Activated CD8-positive, alpha-beta memory T cell treated with anti-CD3 and anti-CD28 coated beads, Interleukin-2, amount 50 U/mL, for 24 hours (primary cell): ENCODE results near the gene EGFR.

Source experiments
- DNase-seq: peaks from one replicate; pipeline ENCODE4 v3.0.0-alpha.2; 2020; ENCODE audit errors: extremely low read depth

The EGFR gene

DNA sequence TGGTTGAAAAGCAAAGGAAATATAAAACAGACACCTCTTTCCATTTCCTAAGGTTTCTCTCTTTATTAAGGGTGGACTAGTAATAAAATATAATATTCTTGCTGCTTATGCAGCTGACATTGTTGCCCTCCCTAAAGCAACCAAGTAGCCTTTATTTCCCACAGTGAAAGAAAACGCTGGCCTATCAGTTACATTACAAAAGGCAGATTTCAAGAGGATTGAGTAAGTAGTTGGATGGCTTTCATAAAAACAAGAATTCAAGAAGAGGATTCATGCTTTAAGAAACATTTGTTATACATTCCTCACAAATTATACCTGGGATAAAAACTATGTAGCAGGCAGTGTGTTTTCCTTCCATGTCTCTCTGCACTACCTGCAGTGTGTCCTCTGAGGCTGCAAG lies 191.9 kb downstream of the EGFR start:
- DNase-seq = no peak

DNA sequence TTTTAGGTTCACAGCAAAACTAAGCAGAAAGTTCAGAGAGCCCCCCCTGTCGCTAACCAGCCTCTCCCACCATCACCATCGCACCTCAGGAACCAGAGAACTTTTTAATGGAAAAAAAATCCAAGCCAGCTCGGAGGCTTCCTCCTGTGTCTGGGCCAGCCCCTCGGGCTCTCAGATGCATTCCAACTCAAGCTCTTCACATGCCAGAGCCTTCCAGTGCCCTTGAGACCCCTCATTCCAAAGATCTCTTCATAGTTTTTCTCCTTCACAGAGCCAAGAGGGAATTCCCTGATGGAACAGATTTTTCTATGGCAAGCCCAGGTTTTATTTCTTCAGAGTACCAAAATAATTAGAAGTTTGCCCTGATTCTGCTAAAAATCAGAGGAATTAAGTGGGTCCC lies 192.9 kb downstream of the EGFR start:
- no peak for DNase-seq

DNA sequence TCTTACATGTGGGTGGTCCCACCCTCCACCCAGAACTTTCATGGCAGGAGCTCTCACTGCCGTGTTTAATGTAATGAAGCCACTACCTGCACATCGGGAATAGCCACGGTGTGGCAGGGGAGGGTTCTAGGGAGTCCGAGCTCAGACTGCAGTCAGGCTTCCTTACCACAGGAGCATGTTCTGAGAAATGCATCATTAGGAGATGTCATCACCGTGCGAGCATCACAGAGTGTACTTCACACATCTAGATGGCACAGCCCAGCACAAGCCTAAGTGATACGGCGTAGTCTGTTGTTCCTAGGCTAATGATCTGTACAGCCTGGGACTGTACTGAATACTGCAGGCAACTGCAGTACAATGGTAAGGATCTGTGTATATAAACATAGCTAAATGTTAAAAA lies 193.4 kb downstream of the EGFR start:
- DNase-seq = no peak

DNA sequence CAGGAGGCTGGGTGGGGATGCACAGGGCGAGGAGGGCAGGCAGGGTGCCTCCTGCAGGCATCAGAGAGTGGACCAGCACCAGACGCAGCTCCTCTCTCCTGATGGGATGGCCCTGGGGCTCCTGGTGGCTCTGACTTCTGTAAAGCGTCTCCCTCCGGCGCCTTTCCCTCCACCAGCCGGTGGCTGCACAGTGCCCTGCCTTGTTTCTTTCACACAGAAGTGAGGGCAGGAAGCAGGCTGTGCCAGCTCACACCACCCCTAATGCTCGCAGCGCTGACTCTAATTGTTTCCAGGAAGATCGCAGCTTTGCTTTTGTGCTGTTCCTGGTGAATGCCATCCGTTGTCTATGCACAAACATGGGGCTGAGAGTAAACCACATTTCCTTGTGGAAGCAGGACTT lies 194.0 kb downstream of the EGFR start:
- no peak for DNase-seq

DNA sequence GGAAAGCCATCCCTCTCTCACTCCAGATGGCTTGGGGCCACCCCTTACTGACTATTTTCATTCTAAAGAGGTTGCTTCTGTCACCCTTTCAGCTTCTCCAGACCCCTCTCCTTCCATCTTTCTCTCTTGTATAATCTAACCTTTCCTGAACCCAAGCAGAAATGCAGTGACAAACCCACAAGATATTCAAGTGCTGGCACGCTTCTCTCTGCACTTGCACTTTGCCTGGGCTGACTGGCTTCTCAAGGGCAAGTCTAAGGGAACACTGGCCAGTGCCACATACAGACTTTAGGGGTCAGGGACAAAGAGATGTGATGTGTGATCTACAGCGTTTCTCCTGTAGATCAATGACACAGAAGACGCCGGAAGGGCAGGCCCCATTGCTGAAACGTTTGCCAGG lies 195.9 kb downstream of the EGFR start:
- DNase-seq = no peak

DNA sequence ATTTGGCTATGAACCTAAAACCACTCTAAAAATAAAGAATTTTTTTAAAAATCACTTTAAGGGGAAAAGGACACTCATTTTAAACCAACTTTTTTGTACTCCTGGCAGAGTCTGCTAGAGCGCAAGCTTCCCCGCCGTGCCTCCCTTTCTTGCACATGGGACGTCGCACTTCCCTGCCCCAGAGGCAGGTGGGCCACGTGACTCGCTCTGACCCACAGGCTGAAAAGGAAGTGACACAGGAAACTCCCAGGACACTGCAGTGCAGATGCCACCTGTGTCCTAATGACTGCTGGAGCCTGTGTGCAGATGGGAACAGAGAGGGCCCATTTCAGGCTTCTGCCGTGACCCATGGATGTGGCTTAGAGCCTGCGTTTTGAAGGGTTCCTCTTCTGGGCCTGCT lies 204.2 kb downstream of the EGFR start:
- DNase-seq = no peak

DNA sequence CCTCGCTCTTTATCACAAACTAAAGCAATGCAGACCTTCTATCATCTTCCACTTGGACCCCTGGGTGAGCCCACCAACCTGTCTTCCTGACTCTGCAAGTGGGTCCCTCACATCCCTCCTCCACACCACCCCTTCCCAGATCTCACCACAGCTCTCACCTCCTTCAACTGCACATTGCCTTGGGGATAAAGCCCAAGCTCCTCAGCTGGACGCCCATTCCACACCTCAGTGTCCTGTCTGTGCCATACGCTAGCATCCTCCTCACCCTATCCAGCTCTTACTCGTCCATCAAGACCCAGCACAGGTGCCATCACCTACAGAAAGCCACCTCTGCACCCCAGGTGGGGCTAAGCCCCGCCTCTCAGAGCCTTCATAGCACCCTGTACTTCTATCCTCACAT lies 205.3 kb downstream of the EGFR start:
- no peak for DNase-seq

DNA sequence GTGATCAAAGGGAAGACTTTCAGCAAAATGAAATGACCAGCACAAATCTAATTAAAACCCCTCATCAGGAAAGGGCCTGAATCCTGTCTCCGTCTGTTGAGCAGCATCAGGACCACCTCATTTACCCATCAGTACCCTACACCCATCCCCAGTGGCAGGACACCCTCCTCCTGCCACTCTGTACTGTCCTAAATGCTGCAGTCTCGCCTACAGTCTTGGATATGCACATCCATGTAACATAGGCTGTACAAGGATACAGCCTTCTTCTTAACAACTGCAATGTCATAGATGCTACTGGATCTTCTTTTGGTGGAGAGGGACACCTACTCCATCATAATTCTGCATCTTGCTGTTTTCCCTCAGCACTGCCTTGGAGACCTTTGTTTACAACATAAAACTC lies 206.0 kb downstream of the EGFR start:
- DNase-seq = no peak

DNA sequence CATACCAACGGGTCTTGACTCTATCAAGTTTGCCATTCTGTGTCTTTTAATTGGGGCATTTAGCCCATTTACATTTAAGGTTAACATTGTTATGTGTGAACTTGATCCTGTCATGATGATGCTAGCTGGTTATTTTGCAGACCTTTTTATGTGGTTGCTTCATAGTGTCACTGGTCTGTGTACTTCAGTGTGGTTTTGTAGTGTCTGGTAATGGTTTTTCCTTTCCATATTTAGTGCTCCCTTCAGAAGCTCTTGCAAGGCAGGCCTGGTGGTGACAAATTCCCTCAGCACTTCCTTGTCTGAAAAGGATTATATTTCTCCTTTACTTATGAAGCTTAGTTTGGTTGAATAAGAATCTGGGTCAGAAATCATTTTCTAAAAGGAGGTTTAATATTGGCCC lies 211.2 kb downstream of the EGFR start:
- no peak for DNase-seq

DNA sequence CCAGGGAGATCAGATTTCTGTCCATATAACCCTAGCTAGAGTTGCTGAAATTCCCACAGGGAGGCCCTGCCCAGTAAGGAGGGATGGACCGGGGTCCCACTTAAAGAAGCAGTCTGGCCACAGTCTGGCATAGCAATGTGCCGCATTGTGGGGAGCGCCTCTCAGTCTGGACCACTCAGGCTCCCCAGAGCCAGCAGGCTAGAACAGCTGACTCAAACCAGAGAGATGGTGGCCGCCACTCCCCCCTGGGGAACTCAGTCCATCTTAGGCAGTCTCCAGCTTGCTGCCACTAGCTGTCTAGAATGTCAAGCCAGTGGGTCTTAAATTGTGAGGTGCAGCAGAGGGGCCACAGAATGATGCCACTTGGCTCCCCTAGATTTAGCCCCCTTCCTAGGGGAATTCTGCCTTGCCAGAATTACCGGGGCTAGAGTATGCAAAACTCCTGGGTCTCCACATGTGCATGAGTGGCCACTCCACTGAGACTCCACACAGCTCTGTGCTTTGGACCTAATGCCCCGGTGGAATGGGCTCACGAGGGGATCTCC lies 213.0 kb downstream of the EGFR start:
- no peak for DNase-seq

DNA sequence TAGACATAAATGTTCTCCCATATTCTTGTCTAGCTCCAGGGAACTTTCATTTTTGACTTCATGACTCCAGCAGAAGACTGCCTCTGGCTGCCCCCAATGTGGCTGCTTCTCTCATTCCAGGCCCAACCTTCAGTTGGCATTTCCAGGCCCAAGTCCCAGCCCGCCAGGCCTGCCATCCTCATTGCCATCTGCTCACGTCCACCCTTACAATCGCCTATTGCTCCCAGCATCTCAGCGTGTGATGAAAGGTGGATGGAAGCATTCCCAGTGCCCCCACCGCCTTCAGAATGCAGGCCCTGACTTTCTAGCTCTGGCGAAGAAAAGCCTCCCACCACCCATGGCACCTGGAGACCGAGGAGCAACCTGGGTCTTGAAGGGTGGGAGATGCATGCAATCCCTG lies 214.2 kb downstream of the EGFR start:
- DNase-seq = no peak

DNA sequence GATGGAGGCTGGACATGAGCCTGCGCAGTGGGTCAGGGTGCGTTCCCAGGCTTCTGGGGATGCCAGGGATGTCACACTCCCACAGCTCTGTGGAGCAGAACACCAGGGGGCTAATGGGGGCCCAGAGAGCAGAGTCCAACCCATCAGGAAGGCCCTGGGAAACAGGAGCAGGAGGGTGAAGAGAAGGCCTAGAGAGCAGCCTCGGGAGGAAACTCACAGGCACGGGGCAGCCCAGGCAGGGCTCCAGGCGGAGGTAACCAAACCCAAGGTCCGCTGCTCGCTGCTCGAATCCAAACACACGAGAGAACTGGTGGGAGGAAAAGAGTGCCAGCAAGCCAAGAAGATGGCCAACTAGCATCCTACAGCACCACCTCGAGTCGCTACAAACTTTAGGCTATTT lies 215.6 kb downstream of the EGFR start:
- no peak for DNase-seq

DNA sequence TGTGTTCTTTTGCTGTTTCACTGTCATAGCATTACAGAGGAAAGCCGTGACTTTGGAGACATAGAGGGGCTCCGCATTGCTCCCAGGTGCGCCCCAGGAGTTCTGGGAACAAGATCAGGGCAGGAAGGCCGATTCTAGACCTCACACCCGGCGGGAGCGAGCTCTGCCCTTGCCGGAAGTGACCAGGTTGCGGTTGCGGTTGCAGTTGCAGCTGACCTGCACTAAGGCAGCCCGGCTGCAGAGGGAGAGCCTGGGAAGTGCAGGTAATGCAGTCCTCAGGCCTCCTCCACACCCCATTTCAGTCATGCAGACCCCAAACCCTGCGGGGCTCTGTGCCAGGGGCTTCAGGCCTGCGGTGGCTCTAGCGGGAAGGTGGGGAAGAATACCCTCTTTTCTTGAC lies 216.3 kb downstream of the EGFR start:
- DNase-seq = no peak

DNA sequence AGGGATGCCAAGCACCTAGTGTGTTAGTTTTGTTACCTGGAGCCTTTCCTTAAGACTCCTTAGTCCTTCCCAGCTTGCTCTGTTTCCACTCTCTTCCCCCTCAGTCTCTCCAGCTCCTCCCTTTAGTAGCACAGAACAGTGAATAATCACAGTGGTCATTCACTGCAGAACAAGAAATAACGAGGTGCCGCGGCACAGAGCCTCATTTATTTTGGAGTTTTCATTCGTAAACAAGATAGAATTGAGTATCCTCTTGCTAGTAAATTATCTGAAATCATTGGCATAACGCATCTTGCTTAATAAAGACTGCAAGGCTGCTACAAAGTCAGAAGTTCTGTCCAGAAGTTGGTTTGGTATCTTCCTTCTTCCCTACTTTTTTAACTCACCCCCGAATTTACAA lies 217.0 kb downstream of the EGFR start:
- DNase-seq = no peak

DNA sequence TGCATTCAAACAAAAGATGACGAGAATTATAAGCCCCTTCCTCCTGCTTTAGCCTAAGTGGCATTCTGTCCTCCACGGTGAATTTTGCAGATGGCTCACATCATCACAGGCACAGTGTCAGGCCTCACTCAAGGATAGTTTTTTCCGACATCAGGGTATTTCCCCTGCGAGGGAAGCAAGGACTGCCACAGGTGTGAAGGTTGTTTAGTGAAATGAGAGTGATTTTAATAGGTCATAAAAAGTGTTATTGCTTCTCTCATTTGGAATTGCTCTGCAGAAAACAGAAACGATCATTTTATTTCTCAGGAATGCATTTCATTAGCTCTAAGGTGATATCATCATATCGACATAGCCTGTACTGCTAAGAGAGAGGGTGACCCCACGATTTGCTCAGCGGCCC lies 217.7 kb downstream of the EGFR start:
- DNase-seq = no peak

DNA sequence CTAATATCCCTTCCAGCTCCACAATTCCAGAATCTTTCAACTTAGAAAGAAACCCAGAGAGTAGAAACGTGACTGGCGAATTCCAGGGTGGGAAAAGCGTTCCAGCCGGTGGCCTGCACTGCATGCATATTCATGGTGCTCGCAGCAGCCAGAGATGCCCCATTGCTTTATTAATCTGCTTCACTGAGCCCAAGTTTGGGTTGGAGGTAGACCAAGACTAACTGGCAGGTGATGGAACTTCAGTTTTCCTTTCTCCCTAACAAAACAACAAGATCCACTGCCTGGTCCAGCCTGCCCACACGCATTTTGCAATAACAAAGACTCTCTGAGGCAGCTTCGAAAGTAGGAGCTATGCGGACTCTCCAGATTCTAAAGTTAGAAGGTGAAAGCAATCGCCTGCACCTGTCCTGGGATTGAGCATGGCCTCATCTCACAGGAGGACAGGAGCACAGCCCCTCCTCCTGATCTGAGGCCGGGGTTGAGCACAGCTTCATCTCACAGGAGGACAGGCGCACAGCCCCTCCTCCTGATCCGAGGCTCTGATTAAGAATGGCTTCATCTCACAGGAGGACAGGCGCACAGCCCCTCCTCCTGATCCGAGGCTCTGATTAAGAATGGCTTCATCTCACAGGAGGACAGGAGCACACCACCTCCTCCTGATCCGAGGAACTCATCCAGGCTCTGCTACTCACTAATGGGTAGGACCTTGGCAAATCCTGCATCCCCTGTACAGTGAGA lies 218.5 kb downstream of the EGFR start:
- no peak for DNase-seq

DNA sequence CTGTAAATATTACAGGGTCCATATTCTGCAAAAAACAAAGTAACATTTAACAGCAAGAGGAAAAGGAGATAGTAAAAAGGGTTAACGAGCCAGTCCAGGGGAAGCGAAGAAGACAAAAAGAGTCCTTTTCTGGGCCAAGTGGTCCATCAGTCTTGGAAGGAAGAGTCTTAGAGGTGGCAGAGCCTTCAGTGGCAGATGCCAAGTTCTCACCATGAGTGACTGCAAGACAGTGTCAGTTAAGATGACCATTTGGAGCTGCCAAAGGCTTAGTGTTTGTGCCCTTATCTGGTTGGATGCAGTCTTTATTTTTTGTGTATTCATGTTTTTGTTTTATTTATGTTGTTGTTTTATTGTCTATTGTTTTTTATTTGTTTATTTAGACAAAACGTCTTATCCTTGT lies 220.6 kb downstream of the EGFR start:
- DNase-seq = no peak

DNA sequence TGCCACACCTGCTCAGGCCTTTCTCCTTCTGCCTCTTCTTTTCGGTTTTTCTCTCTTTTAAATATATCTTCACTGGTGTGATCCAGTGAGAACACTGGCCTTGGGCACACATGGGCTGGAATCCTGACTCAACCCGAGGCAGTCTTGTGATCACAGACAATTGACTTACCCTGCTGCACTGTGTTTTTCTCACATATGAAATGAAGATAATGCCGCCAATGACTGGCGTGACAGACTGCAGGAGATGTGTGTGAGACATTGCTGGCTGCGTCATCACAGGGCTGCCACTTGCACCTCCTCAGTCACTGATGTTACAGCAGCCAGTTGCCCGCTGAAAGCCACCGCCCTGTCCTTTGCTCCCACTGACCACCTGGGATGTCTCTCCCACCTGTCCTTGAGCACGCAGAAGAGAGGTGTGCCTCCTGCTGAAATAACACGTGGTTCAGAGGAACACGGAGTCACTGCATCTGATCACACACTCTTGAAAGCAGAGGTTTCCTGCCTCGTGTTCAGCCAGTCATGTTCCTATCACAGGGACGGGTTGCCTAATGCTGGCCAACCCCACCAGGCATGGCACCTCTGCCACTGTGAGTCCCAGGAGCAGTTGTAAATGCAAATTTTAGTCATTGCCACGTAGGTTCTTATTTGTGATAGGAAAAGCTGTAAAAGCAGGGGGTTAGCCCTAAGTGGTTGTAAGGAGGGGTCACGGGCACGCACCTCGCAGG lies 221.8 kb downstream of the EGFR start:
- no peak for DNase-seq

DNA sequence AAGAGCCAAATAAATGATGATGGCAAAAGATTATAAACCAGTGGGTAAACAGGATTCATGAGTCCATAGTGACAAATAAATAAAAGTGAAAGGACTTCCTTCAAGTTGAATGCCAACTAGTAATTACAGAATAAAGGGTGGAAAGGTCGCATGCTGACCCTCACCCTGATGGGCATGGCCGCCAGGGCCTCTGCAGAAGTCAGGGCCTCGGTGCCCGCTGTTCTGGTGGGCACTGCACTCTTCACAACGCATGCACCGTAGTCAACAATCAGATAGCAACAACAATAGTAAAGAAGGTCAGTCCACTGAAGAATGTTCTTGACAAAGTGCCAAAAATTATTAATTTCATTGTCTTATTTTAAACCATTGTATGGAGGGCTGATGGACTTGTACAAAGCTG lies 223.1 kb downstream of the EGFR start:
- DNase-seq = no peak

DNA sequence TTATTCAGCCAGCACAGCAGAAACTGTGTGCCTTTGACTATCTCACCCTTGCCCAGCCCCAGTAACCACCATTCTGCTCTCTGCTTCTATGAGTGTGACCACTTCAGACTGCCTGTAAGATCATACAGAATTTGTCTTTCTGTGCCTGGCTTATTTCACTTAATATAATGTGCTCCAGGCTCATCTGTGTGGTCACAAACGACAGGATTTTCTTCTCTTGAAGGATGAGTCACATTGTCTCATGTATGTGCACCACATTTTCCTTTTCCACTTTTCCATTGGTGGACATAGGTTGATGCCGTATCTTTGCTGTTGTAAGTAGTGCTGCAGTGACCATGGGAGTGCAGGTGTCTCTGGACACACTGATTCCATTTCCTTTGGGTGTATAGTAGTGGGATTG lies 223.8 kb downstream of the EGFR start:
- no peak for DNase-seq

DNA sequence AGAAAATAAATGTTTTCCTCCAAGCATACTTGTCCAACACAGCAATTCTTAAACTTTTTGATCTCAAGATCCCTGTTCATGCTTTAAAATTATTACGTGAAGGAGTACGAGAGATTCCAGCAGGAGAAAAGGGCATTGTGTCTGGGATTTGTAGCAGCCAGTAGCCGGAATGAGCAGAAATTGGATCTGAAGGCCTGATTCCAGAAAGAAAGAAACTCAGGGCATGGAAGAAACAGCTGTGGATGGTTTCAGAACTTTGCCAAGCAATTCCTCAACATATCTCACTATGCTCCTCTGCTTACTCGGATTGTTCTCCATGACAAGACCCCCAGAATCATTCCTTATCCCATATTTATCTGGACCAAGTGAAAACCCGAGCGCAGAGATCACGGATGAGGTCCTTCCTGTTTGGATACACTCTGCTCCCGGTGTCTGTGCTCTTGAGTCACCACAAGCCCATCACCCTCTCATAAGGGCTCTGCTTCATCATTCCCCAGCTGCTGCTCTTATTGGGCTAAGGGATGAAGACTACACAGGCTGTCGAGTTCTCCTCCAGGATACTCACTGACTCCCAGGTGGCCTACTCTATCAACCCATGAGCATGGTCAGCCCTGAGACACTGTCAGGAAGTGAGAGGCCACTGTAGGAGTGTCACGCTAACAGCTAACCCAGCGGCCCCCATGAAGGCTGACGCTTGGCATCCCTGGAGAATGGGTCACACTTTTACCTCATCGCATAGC lies 225.4 kb downstream of the EGFR start:
- no peak for DNase-seq

DNA sequence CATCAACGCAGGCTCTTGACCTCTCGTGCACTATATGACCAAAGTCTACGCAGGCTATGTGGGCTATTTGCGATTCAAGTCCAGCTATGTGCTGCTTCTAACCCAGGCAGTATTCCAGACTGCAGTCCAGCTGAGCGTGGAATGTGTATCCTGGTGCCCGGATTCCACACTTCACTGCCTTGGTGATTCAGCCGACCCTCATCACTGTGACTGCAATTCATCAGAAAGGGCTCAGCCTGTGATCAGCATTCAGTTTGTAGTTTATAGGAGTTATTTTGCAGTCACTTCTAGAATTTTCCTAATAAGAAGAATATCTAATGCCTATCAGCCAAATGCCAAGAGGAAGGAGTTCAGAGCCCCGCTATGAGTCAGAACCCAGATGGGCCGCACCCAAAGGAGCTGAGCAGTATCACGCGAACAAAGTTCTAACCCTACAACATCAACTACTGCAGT lies 226.5 kb downstream of the EGFR start:
- DNase-seq = no peak

DNA sequence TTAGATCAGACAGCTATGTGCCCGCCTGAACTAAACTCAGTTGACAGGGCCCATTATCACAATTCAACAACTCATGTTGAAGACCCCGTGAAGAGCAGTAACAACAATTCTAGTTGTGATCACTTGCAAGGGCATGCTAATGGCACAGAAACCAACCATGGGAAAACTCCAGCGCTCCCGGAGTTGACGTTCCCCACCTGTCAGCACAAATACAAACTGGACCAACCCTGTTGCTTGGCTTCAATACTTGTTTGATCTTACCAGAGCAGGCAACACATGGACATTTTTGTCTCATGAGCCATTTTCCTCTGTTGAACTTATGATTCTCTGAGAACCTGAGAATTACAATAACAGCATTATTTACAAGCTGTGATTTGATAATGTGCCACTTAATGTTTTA lies 227.4 kb downstream of the EGFR start:
- no peak for DNase-seq
